Adrenal gland (tissue), 12 donors: ENCODE measurements around the gene WDFY4. TPM values are rescaled to one million over a fixed set of nuclear protein-coding genes. Genes with fewer than 3 reads are reported as not detected.

ENCODE experiments used
- DNase-seq, 7 donors: peaks; one replicate each; pipeline ENCODE4 v3.0.0-alpha.2; 2019 to 2020
- H3K27ac ChIP-seq, 5 donors: fragments of 200-600 bp; sonication (generic) in 4 of 5; 1 replicate in 3 of 5; 2 replicates in 2 of 5; pipeline versions ENCODE4 v1.5.1 to v1.8.0; 2016 to 2020; ENCODE audit warnings: mild to moderate bottlenecking in 1 of 5
- H3K27me3 ChIP-seq: fragments of 200-600 bp; 2 replicates; pipeline ENCODE4 v1.8.0; 2021
- H3K36me3 ChIP-seq, 2 donors: fragments of 200-600 bp; replicated peaks in 1 of 2; 1 replicate in 1 of 2; 2 replicates in 1 of 2; pipeline versions ENCODE4 v1.5.1 to v1.8.0; 2018 to 2022
- H3K4me1 ChIP-seq, 2 donors: fragments of 200-600 bp; replicated peaks in 1 of 2; 1 replicate in 1 of 2; 2 replicates in 1 of 2; pipeline versions ENCODE4 v1.5.1 to v1.8.0; 2018 to 2021
- H3K4me3 ChIP-seq, 4 donors: fragments of 200-600 bp; sonication (generic) in 3 of 4; one replicate each; pipeline ENCODE4 v1.5.1; 2016 to 2018
- H3K9me3 ChIP-seq, 3 donors: fragments of 200-600 bp; sonication (generic) in 1 of 3; replicated peaks in 1 of 3; 1 replicate in 2 of 3; 2 replicates in 1 of 3; pipeline versions ENCODE4 v1.5.1 to v1.8.0; 2016 to 2021
- POLR2A ChIP-seq, 2 donors: fragments of 450-650 bp; IDR thresholded peaks; one replicate each; pipeline ENCODE4 v1.6.1; 2017; ENCODE audit warnings: antibody characterized with exemption in 2 of 2, mild to moderate bottlenecking in 2 of 2, moderate library complexity in 1 of 2
- WGBS, 4 donors: extraction: QIAGEN DNeasy Blood & Tissue Kit in 2 of 4; methylation state at CpG; one replicate each; pipeline versions ENCODE4 v1.1.5 to v1.1.7; 2013 to 2017; 5-methylcytosine and 5-hydroxymethylcytosine counted together
- intact Hi-C, 2 donors: fragments of 100-400 bp; cut with DNase I; formaldehyde crosslinking; loops; one replicate each; pipeline versions ENCODE4 v1.14.1 to v1.15.0; 2022 to 2023
- polyA plus RNA-seq, 3 donors: library from polyadenylated mRNA; stranded (reverse); fragments of 200-250 nt in 2 of 3; fragments of 350-450 nt in 1 of 3; fragmentation: Illumina TruSeq in 1 of 3; extraction: RNeasy Lipid Tissue Mini Kit (QIAGEN cat#74804) in 1 of 3; gene quantifications; one replicate each; pipeline ENCODE4 v1.2.3, GENCODE V29; 2013 to 2014
- total RNA-seq, 9 donors: library from RNA; depleted of rRNA in 4 of 9; stranded (reverse); fragments of >200 nt in 4 of 9; fragments of 120-200 nt in 1 of 9; fragmentation: NEBNext Ultra II Directional in 1 of 9; extraction: Animal tissue kit (Norgen Biotek cat#: 25700) in 1 of 9; gene quantifications; one replicate each; pipeline versions ENCODE4 v1.1.0 to v1.2.4, GENCODE V29; 2013 to 2023
- TF ChIP-seq, protein P1 (sequence below), 6 experiments: fragments of 450-650 bp in 4 of 6; fragments of 200-600 bp in 2 of 6; sonication (generic) in 1 of 6; IDR thresholded peaks; 1 replicate in 5 of 6; 2 replicates in 1 of 6; pipeline versions ENCODE4 v1.5.1 to v1.8.0; 2016 to 2021; ENCODE audit warnings: antibody characterized with exemption in 6 of 6, mild to moderate bottlenecking in 2 of 6, moderate library complexity in 1 of 6
- donor health status: healthy with polysubstance abuse.
- donor health status: Bipolar disorder and iron deficiency.
- donor health status: DM: yes; HTN: yes; CAD: no.
- donor health status: DM: no; HTN: no; CAD: no.
- donor health status: DM: no; HTN: no; CAD: no.
- donor health status: DM: yes; HTN: yes; CAD: no.

Gene WDFY4
- total and polyA plus RNA-seq, 12 donors: 0.61 to 9.9 (median 5.7) TPM

DNA sequence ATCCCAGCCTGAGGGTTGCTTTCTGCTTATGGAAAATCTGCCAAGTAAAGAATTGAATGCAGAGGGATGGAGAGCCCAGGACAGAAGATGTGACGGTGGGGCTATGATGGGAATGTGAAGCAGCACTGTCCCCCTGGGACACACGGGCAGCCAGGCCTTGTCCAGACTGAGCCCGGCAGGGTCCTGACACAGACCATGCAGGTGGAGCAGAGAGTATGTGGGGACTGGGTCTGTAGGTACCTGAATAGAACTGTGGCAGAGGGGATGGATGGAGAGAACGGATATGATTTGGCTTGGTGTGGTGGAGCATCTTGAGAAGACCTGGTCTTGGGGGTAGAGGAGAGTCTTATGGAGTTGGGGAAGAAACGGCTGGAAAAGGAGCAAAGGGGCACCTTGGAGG is 255.7 kb downstream of the WDFY4 start:
- TF ChIP-seq POLR2A (IDR thresholded peaks at IDR 0.05): no peak
- TF ChIP-seq, protein P1, sequence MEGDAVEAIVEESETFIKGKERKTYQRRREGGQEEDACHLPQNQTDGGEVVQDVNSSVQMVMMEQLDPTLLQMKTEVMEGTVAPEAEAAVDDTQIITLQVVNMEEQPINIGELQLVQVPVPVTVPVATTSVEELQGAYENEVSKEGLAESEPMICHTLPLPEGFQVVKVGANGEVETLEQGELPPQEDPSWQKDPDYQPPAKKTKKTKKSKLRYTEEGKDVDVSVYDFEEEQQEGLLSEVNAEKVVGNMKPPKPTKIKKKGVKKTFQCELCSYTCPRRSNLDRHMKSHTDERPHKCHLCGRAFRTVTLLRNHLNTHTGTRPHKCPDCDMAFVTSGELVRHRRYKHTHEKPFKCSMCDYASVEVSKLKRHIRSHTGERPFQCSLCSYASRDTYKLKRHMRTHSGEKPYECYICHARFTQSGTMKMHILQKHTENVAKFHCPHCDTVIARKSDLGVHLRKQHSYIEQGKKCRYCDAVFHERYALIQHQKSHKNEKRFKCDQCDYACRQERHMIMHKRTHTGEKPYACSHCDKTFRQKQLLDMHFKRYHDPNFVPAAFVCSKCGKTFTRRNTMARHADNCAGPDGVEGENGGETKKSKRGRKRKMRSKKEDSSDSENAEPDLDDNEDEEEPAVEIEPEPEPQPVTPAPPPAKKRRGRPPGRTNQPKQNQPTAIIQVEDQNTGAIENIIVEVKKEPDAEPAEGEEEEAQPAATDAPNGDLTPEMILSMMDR (IDR thresholded peaks at IDR 0.05): no peak
- intact Hi-C loops: no loop called here

DNA sequence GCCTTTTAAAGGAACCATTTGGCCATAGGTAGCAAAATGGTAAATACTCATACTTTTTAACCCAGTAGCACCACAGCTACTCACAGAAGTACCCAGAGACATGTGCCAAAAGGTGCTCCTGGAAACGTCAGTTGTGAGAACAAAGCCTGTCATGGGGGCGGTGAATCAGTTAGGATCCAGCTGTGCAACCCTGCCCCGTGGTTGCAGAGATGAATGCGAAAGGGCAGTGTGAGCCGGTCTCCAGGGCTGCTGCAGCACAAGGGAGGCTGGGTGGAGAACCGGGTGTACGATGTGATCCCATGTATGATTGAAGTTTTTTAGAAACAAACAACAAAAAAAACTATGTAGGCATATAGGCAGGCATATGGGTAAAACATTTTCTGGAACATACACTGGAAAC is 256.3 kb downstream of the WDFY4 start:
- Histone ChIP-seq H3K36me3 (no peaks in the 10 kb centered on the region), H3K4me1 (no peaks in the 10 kb centered on the region), H3K4me3 (no peak overlapping the region), H3K27ac (no peak overlapping the region), H3K27me3 (no peaks in the 10 kb centered on the region), H3K9me3 (no peaks in the 10 kb centered on the region)
- DNase-seq: no peak
- no peak for TF ChIP-seq POLR2A (IDR thresholded peaks at IDR 0.05)
- TF ChIP-seq, protein P1 (IDR thresholded peaks at IDR 0.05): no peak
- intact Hi-C loops: no loop called here
- 71 to 80% (median 78%) methylated on average over 7 of the region's 7 CpGs for WGBS, 4 donors

More for the DNA sequence above, 255.7 kb downstream of the WDFY4 start:
- no peak for DNase-seq
- WGBS, 4 donors: 84 to 95% (median 89%) methylated on average over 5 of the region's 5 CpGs
- no peak overlapping the region for H3K27ac ChIP-seq
- H3K36me3 ChIP-seq: no peaks in the 10 kb centered on the region
- no peaks in the 10 kb centered on the region for H3K27me3 ChIP-seq
- no peaks in the 10 kb centered on the region for H3K9me3 ChIP-seq
- no peaks in the 10 kb centered on the region for H3K4me1 ChIP-seq
- no peak overlapping the region for H3K4me3 ChIP-seq

DNA sequence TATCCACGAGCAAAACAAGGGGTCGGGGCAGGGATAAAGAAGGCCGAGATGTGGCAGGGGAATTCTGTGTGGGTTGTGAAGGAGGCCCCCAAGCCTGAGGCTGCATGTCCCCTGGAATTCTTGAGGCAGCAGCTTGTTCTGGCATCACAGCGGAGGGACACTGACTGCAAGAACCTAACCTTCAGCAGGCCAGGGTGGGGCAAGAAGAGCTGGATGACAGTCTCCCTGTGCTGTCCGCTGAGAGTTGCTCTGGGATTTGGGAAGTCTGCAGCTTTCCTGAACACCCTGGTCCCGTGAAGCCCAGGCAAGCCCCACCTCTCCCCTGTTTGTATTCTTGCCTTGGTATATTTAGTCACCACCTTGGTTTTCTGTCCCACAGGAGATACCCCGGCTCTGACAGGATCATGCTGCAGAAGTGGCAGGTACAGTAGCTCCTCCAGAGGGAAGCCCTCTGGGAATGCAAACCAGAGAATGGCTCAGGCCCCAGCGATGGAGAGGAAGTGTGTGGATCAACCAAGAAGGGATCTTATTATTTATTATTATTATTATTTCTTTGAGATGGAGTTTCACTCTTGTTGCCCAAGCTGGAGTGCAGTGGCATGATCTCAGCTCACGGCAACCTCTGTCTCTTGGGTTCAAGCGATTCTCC is 256.9 kb downstream of the WDFY4 start:
- intact Hi-C loops: no loop called here
- peak in 1 of 7 donors; percentile 27 for DNase-seq
- H3K36me3 ChIP-seq: no peaks in the 10 kb centered on the region
- H3K4me3 ChIP-seq: no peak overlapping the region
- no peaks in the 10 kb centered on the region for H3K4me1 ChIP-seq
- TF ChIP-seq, protein P1 (IDR thresholded peaks at IDR 0.05): no peak
- no peak for TF ChIP-seq POLR2A (IDR thresholded peaks at IDR 0.05)
- H3K27ac ChIP-seq: no peak overlapping the region
- H3K9me3 ChIP-seq: no peaks in the 10 kb centered on the region
- no peaks in the 10 kb centered on the region for H3K27me3 ChIP-seq
- WGBS, 4 donors: 85 to 88% (median 87%) methylated on average over 8 to 10 of the region's 10 CpGs

DNA sequence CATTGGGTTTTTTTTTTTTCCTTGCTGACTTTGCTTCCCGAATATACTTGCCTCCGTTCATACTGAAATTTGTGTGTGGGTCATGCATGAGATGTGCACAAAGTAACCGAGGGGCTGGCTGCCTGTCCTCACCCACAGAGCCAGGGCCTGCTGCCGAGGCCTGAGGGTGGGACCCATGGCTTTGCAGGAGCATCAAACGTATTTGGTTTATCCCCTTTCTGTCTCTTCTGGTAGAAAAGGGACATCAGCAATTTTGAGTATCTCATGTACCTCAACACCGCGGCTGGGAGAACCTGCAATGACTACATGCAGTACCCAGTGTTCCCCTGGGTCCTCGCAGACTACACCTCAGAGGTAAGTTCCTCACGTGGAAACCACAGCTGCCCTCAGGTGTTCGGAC is 258.4 kb downstream of the WDFY4 start:
- intact Hi-C loops: no loop called here

More for the DNA sequence above, 258.4 kb downstream of the WDFY4 start:
- peak in 1 of 7 donors; percentile 35 for DNase-seq
- H3K9me3 ChIP-seq: no peaks in the 10 kb centered on the region
- no peak overlapping the region for H3K27ac ChIP-seq
- no peaks in the 10 kb centered on the region for H3K4me1 ChIP-seq
- H3K27me3 ChIP-seq: no peaks in the 10 kb centered on the region
- H3K4me3 ChIP-seq: no peak overlapping the region
- H3K36me3 ChIP-seq: no peaks in the 10 kb centered on the region
- TF ChIP-seq POLR2A (IDR thresholded peaks at IDR 0.05): no peak
- TF ChIP-seq, protein P1 (IDR thresholded peaks at IDR 0.05): no peak
- 87 to 92% (median 89%) methylated on average over 10 of the region's 10 CpGs for WGBS, 4 donors
